ENCODE measurements around the gene ENPP6.

Gene ENPP6

DNA sequence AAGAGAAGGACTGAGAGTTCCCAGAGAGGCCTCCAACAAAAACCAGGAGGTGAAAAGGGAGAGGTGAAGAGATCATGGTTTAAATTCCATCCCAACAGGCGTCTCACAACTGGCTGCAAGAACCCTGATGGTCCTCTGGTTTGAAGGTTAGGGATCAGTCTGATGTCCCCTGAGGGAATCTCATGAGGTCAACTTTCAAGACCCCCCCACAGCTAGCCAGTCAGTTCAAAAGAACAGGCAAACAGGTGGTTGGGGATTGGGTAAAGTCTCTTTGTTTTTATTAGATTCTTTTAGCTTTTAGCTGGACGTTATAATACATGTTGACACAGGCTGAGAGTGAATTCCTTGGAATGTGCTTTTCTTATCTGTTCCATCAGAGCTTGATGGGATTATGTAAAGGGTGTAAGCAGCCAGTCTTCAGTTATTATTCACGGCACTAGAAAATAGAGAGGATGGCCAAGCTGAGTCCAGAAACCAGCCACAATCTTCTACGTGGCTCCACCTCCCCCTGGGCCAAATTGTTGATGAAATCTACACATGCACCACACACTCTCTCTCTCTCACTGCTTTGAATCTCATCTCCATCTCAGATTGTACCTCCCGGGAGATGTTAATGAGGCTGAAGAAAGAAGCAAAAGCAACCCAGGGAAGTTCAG is 20.8 kb downstream of the ENPP6 start:
- no peaks in the 10 kb centered on the region for H3K4me1 ChIP-seq (ENCODE audit: control insufficient read depth in 1 of 2, insufficient read depth in 1 of 2, low read depth in 1 of 2, low read length in 1 of 2)
- H3K27ac ChIP-seq = no peak overlapping the region
- no peak for TF ChIP-seq CTCF (IDR thresholded peaks at IDR 0.05)
- H3K27me3 ChIP-seq = peaks cover 11% of the 10 kb centered on the region
- H3K4me3 ChIP-seq (ENCODE audit: low read depth in 1 of 2, low read length in 1 of 2) = no peak overlapping the region
- H3K36me3 ChIP-seq = no peaks in the 10 kb centered on the region
- no peaks in the 10 kb centered on the region for H3K9me3 ChIP-seq

DNA sequence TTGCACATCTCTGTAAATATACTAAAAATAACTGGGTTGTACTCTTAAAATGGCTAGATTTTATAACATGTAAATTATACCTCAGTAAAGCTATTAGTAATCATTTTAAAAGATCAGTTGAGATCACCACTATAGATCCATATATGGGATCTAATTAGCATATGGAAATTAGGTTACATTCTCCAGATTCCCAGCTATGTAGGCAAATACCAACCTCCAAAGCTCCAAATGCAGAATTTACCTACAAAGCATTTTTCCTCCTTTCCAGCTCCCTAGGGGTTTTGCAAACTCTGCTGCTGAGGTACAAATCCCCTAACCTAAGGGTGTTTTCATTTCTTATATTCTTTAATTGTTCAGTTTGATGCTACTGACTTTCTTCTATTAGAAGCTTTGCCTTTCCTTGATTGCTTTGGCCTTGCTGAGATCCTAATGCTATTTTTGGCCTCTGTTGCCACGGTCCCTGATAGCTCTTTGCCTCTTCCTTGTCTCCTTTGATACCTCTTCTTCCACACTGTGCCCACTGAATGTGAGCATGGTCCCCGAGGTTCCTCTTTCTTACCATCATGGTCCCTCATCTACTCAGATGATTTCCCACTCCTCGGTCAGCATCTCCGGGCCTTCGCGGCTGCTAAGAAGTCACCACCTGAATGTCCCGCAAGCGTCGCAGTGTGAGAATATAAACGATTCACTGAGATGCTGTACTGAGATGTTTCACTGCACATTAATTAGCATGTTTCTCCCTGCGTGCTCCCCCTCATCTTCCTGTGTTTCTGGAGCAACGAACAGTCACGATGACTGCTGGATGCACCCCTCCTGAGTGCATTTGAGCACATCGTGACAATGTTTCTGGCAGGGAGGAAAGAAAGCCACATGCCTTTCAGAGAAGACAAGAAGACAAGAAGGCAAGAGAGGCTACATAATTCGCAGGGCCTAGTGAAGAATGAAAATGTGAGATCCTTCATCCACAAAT is 23.8 kb downstream of the ENPP6 start:
- no peak for TF ChIP-seq CTCF (IDR thresholded peaks at IDR 0.05)
- Histone ChIP-seq H3K27ac (no peak overlapping the region), H3K36me3 (no peaks in the 10 kb centered on the region), H3K4me1 (ENCODE audit: control insufficient read depth in 1 of 2, insufficient read depth in 1 of 2, low read depth in 1 of 2, low read length in 1 of 2) (no peaks in the 10 kb centered on the region), H3K9me3 (no peaks in the 10 kb centered on the region), H3K27me3 (no peaks in the 10 kb centered on the region), H3K4me3 (ENCODE audit: low read depth in 1 of 2, low read length in 1 of 2) (no peak overlapping the region)

DNA sequence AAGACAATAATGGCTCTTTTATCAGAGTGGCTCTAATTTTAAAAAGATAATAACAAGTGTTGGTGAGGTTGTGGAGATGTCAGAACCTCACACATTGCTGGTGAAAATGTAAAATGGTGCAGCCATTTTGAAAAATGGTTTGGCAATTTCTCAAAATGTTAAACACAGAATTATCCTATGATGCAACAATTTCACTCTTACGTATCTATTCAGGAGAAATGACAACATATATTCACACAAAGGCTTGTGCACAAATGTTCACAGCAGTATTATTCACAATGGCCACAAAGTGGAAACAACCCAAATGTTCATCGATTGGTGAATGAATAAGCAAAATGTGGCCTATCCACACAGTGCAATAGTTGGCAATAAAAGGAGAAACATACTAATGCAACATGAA is 24.7 kb downstream of the ENPP6 start:
- Histone ChIP-seq H3K9me3 (no peaks in the 10 kb centered on the region), H3K36me3 (no peaks in the 10 kb centered on the region)

GRCh38 chr4:184191267-184191666 is 26.4 kb downstream of the ENPP6 start:
- no peaks in the 10 kb centered on the region for H3K27me3 ChIP-seq
- no peak overlapping the region for H3K4me3 ChIP-seq (ENCODE audit: low read depth in 1 of 2, low read length in 1 of 2)
- H3K4me1 ChIP-seq (ENCODE audit: control insufficient read depth in 1 of 2, insufficient read depth in 1 of 2, low read depth in 1 of 2, low read length in 1 of 2) = no peaks in the 10 kb centered on the region
- no peak overlapping the region for H3K27ac ChIP-seq
- TF ChIP-seq CTCF (IDR thresholded peaks at IDR 0.05) = no peak
- H3K9me3 ChIP-seq = no peaks in the 10 kb centered on the region
- H3K36me3 ChIP-seq = no peaks in the 10 kb centered on the region

More for the DNA sequence above, 24.7 kb downstream of the ENPP6 start:
- no peaks in the 10 kb centered on the region for H3K27me3 ChIP-seq
- H3K27ac ChIP-seq = no peak overlapping the region
- no peaks in the 10 kb centered on the region for H3K4me1 ChIP-seq (ENCODE audit: control insufficient read depth in 1 of 2, insufficient read depth in 1 of 2, low read depth in 1 of 2, low read length in 1 of 2)
- no peak overlapping the region for H3K4me3 ChIP-seq (ENCODE audit: low read depth in 1 of 2, low read length in 1 of 2)
- no peak for TF ChIP-seq CTCF (IDR thresholded peaks at IDR 0.05)

- H3K4me3 ChIP-seq (ENCODE audit: low read depth in 1 of 2, low read length in 1 of 2) = no peak overlapping the region
- no peak for TF ChIP-seq CTCF (IDR thresholded peaks at IDR 0.05)
- H3K4me1 ChIP-seq (ENCODE audit: control insufficient read depth in 1 of 2, insufficient read depth in 1 of 2, low read depth in 1 of 2, low read length in 1 of 2) = no peaks in the 10 kb centered on the region
- no peak overlapping the region for H3K27ac ChIP-seq
- H3K9me3 ChIP-seq = no peaks in the 10 kb centered on the region
- H3K36me3 ChIP-seq = no peaks in the 10 kb centered on the region
- no peaks in the 10 kb centered on the region for H3K27me3 ChIP-seq
These were observed 27.0 kb downstream of the ENPP6 start for GRCh38 chr4:184190711-184191110.

Data from neutrophil (primary cell).